Cardiac atrium fibroblast (primary cell): ENCODE measurements around the gene UBE2N. TPM values are rescaled to one million over a fixed set of nuclear protein-coding genes. Genes with fewer than 3 reads are reported as not detected.

Experiments
- total RNA-seq: library from RNA; depleted of rRNA; stranded (reverse); fragments of >200 nt; gene quantifications from 2 replicates; pipeline ENCODE4 v1.2.3, GENCODE V29; 2015

UBE2N gene
- total RNA-seq, result 44.2 and 56.2 TPM in 2 replicates

GRCh38 chr12:93441617-93442410 is at the start of gene UBE2N:
Gene UBE2N (minus strand): TSS chr12:93441947. CDS start chr12:93441884, 63 bp downstream.

GRCh38 chr12:93467351-93468007 is 25.7 kb upstream of the UBE2N start, which contains the start of gene MRPL42:
Gene MRPL42 (plus strand): TSS chr12:93467514. CDS start chr12:93469286, 1,772 bp downstream.

GRCh38 chr12:93377252-93378195 is 64.2 kb downstream of the UBE2N start, which contains the start of gene NUDT4:
Gene NUDT4 (plus strand): TSS chr12:93377925. CDS start chr12:93378323, 398 bp downstream.

Other genes starting within 250 kb of the UBE2N start
- gene NUDT4, start 64.0 kb downstream of the UBE2N start, total RNA-seq, result 54.4 and 63.4 TPM in 2 replicates
- 48.0 and 61.9 TPM in 2 replicates for gene MRPL42, start 25.6 kb upstream of the UBE2N start, total RNA-seq
- 19.1 and 33.6 TPM in 2 replicates for gene SOCS2, start 130.7 kb upstream of the UBE2N start, total RNA-seq
- gene CRADD, start 235.4 kb upstream of the UBE2N start, total RNA-seq, result 20.9 and 22.4 TPM in 2 replicates